ENCODE data around the gene ABCA13. TPM values are rescaled to one million over a fixed set of nuclear protein-coding genes. Genes with fewer than 3 reads are reported as not detected.

Gene ABCA13
- total and polyA plus RNA-seq, 2 donors from 2014 or later: 0.62 to 6.0 TPM

- no peak for FAIRE-seq
- intact Hi-C loops (cut with DNase I): no loop called here
These were observed 752 bp upstream of the ABCA13 start for GRCh38 chr7:48170506-48170905.

DNA sequence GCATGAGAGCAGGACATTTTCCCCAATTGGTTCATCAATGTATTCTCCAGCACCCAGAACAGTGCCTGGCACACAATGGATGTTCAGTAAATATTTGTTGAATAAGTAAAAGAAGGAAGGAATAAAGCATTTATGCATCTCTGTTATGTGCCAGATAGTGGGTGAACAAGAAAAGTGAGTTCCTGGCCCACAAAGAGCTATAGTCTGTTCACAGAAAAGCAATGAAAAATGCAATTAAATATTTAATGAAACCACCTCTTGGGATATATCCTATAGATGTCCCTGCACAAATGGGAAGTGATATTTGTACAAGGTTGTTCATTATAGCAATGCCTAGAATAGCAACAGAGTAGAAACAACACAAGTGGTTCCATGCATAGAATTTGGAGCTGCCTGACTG, 2.1 kb downstream of the ABCA13 start:
- Histone ChIP-seq H3K27me3 (ENCODE audit: control insufficient read depth, insufficient read depth, low read length) (no peaks in the 10 kb centered on the region), H3K27ac (ENCODE audit: low read depth in 2 of 2, low read length in 2 of 2) (no peak overlapping the region), H3K9me3 (ENCODE audit: control insufficient read depth in 2 of 3, insufficient read depth in 1 of 3, low read length in 3 of 3) (no peaks in the 10 kb centered on the region), H3K4me3 (ENCODE audit: low read length in 3 of 3) (no peak overlapping the region), H3K4me1 (ENCODE audit: control insufficient read depth in 2 of 3, insufficient read depth in 2 of 3, low read depth in 1 of 3, low read length in 3 of 3) (no peaks in the 10 kb centered on the region), H3K9ac (ENCODE audit: low read length in 3 of 3) (no peak overlapping the region), H3K36me3 (ENCODE audit: control insufficient read depth in 2 of 3, insufficient read depth in 3 of 3, low read length in 3 of 3) (no peaks in the 10 kb centered on the region)
- TF ChIP-seq, protein P1, sequence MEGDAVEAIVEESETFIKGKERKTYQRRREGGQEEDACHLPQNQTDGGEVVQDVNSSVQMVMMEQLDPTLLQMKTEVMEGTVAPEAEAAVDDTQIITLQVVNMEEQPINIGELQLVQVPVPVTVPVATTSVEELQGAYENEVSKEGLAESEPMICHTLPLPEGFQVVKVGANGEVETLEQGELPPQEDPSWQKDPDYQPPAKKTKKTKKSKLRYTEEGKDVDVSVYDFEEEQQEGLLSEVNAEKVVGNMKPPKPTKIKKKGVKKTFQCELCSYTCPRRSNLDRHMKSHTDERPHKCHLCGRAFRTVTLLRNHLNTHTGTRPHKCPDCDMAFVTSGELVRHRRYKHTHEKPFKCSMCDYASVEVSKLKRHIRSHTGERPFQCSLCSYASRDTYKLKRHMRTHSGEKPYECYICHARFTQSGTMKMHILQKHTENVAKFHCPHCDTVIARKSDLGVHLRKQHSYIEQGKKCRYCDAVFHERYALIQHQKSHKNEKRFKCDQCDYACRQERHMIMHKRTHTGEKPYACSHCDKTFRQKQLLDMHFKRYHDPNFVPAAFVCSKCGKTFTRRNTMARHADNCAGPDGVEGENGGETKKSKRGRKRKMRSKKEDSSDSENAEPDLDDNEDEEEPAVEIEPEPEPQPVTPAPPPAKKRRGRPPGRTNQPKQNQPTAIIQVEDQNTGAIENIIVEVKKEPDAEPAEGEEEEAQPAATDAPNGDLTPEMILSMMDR (IDR thresholded peaks at IDR 0.05; ENCODE audit: borderline replicate concordance, extremely low read depth, insufficient read depth): no peak
- no peak for DNase-seq
- FAIRE-seq: no peak
- intact Hi-C loops (cut with DNase I): no loop called here

More at GRCh38 chr7:48170506-48170905, 752 bp upstream of the ABCA13 start:
- Histone ChIP-seq H3K27ac (ENCODE audit: low read depth in 2 of 2, low read length in 2 of 2) (no peak overlapping the region), H3K36me3 (ENCODE audit: control insufficient read depth in 2 of 3, insufficient read depth in 3 of 3, low read length in 3 of 3) (no peaks in the 10 kb centered on the region), H3K9ac (ENCODE audit: low read length in 3 of 3) (no peak overlapping the region), H3K4me1 (ENCODE audit: control insufficient read depth in 2 of 3, insufficient read depth in 2 of 3, low read depth in 1 of 3, low read length in 3 of 3) (no peaks in the 10 kb centered on the region), H3K27me3 (ENCODE audit: control insufficient read depth, insufficient read depth, low read length) (no peaks in the 10 kb centered on the region), H3K9me3 (ENCODE audit: control insufficient read depth in 2 of 3, insufficient read depth in 1 of 3, low read length in 3 of 3) (no peaks in the 10 kb centered on the region), H3K4me3 (ENCODE audit: low read length in 3 of 3) (no peak overlapping the region)
- TF ChIP-seq, protein P1 (IDR thresholded peaks at IDR 0.05; ENCODE audit: borderline replicate concordance, extremely low read depth, insufficient read depth): no peak
- no peak for DNase-seq

DNA sequence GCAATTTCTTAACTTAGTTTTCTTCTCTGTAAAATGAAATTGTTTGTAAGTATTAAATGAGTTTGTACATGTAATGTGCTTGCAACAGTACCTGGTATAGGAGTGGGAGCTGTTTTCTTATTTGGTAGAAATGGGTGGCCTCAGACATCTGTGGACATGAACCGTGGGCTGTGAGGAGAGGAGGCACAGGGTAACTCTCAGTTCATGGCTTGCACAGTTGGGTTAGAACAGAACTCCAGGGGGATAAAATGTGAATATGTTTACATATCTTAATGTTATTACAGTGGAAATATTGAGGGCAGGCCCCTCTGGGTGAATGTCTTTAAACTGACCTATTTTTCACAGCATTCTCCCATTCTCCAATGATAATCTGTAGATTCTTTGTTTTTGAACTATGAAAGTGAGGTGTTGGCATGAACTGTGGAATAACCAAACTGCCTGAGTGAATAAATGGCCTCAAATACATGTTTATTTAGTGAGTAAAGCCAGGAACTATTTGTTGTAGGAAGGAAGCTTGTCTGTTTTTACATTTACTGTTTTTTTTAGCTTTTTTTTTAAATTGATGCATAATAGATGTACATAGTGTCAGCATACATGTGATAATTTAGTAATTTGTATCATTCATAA, 2.6 kb downstream of the ABCA13 start:
- Histone ChIP-seq H3K9ac (ENCODE audit: low read length in 3 of 3) (no peak overlapping the region), H3K4me1 (ENCODE audit: control insufficient read depth in 2 of 3, insufficient read depth in 2 of 3, low read depth in 1 of 3, low read length in 3 of 3) (no peaks in the 10 kb centered on the region), H3K27me3 (ENCODE audit: control insufficient read depth, insufficient read depth, low read length) (no peaks in the 10 kb centered on the region), H3K9me3 (ENCODE audit: control insufficient read depth in 2 of 3, insufficient read depth in 1 of 3, low read length in 3 of 3) (no peaks in the 10 kb centered on the region), H3K36me3 (ENCODE audit: control insufficient read depth in 2 of 3, insufficient read depth in 3 of 3, low read length in 3 of 3) (no peaks in the 10 kb centered on the region), H3K27ac (ENCODE audit: low read depth in 2 of 2, low read length in 2 of 2) (no peak overlapping the region), H3K4me3 (ENCODE audit: low read length in 3 of 3) (no peak overlapping the region)
- DNase-seq (no peak), FAIRE-seq (no peak)
- intact Hi-C loops (cut with DNase I): no loop called here
- TF ChIP-seq, protein P1 (IDR thresholded peaks at IDR 0.05; ENCODE audit: borderline replicate concordance, extremely low read depth, insufficient read depth): no peak

- intact Hi-C loops (cut with DNase I): no loop called here
- DNase-seq: no peak
- no peak for FAIRE-seq
- Histone ChIP-seq H3K4me1 (ENCODE audit: control insufficient read depth in 2 of 3, insufficient read depth in 2 of 3, low read depth in 1 of 3, low read length in 3 of 3) (no peaks in the 10 kb centered on the region), H3K27me3 (ENCODE audit: control insufficient read depth, insufficient read depth, low read length) (no peaks in the 10 kb centered on the region), H3K36me3 (ENCODE audit: control insufficient read depth in 2 of 3, insufficient read depth in 3 of 3, low read length in 3 of 3) (no peaks in the 10 kb centered on the region), H3K4me3 (ENCODE audit: low read length in 3 of 3) (no peak overlapping the region), H3K27ac (ENCODE audit: low read depth in 2 of 2, low read length in 2 of 2) (no peak overlapping the region), H3K9ac (ENCODE audit: low read length in 3 of 3) (no peak overlapping the region), H3K9me3 (ENCODE audit: control insufficient read depth in 2 of 3, insufficient read depth in 1 of 3, low read length in 3 of 3) (no peaks in the 10 kb centered on the region)
- TF ChIP-seq, protein P1 (IDR thresholded peaks at IDR 0.05; ENCODE audit: borderline replicate concordance, extremely low read depth, insufficient read depth): no peak
These were observed 3.8 kb downstream of the ABCA13 start for GRCh38 chr7:48175019-48175418.
